HL-60 (cell line): Measurements from ENCODE around the gene EHD4.

ENCODE experiments used
- GABPA ChIP-seq: IDR thresholded peaks from 2 replicates; pipeline ENCODE4 v1.6.1; 2012; ENCODE audit warnings: low read depth
- POLR2AphosphoS5 ChIP-seq: IDR thresholded peaks from 2 replicates; pipeline ENCODE4 v1.6.1; 2012; ENCODE audit warnings: low read depth
- REST ChIP-seq: IDR thresholded peaks from 2 replicates; pipeline ENCODE4 v1.6.1; 2012; ENCODE audit warnings: low read depth; ENCODE audit not compliant: insufficient replicate concordance
- TF ChIP-seq, protein P1 (sequence below): IDR thresholded peaks from one replicate; pipeline ENCODE4 v1.5.1; 2011; ENCODE audit warnings: low read length, control low read depth, inconsistent platforms; ENCODE audit not compliant: insufficient read depth

- TF ChIP-seq, protein P1, sequence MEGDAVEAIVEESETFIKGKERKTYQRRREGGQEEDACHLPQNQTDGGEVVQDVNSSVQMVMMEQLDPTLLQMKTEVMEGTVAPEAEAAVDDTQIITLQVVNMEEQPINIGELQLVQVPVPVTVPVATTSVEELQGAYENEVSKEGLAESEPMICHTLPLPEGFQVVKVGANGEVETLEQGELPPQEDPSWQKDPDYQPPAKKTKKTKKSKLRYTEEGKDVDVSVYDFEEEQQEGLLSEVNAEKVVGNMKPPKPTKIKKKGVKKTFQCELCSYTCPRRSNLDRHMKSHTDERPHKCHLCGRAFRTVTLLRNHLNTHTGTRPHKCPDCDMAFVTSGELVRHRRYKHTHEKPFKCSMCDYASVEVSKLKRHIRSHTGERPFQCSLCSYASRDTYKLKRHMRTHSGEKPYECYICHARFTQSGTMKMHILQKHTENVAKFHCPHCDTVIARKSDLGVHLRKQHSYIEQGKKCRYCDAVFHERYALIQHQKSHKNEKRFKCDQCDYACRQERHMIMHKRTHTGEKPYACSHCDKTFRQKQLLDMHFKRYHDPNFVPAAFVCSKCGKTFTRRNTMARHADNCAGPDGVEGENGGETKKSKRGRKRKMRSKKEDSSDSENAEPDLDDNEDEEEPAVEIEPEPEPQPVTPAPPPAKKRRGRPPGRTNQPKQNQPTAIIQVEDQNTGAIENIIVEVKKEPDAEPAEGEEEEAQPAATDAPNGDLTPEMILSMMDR: no peak
- TF ChIP-seq REST: no peak
- no peak for TF ChIP-seq POLR2AphosphoS5
- no peak for TF ChIP-seq GABPA
Observed at GRCh38 chr15:41975669-41976068, 3.3 kb upstream of the EHD4 start.
